SK-N-MC (cell line): ENCODE data around the gene CCDC154.

Experiments
- EZH2 ChIP-seq: fragments of 200-600 bp; sonication (generic); IDR thresholded peaks from one replicate; pipeline ENCODE4 v1.6.1; 2017; ENCODE audit warnings: antibody characterized with exemption
- FOXP2 ChIP-seq: optimal IDR thresholded peaks from 2 replicates; pipeline ENCODE3; 2011; ENCODE audit warnings: mild to moderate bottlenecking, moderate library complexity; ENCODE audit not compliant: insufficient read depth; ENCODE audit errors: extremely low read length, control extremely low read depth
- POLR2AphosphoS5 ChIP-seq: IDR thresholded peaks from 2 replicates; pipeline ENCODE4 v1.6.1; 2012; ENCODE audit warnings: mild to moderate bottlenecking, low read depth, low read length, borderline replicate concordance

GRCh38 chr16:1475552-1476114, 31.3 kb upstream of the CCDC154 start:
- TF ChIP-seq EZH2 (no peak), POLR2AphosphoS5 (no peak), FOXP2 (no peak)
